Measurements from ENCODE around the gene CRYGB.
A peak's percentile ranks its signal among the peaks of the same experiment; 100 is the strongest.

CRYGB gene

GRCh38 chr2:208146006-208146405 is at the start of gene CRYGB:
Gene CRYGB, minus strand, starts transcription at chr2:208146158. Its CDS starts 38 bp downstream, at chr2:208146120.
- DNase-seq (ENCODE audit: low read depth): no peak

- DNase-seq (ENCODE audit: low read depth): no peak
Observed at GRCh38 chr2:208195531-208195930, 49.6 kb upstream of the CRYGB start.

- DNase-seq (ENCODE audit: low read depth): no peak
Observed at GRCh38 chr2:208192611-208193236, 46.8 kb upstream of the CRYGB start.

GRCh38 chr2:208189810-208190503 is 44.0 kb upstream of the CRYGB start, which contains the start of gene C2orf80:
Gene C2orf80, minus strand, starts transcription at chr2:208190030. Its CDS starts 3,044 bp downstream, at chr2:208186986.
- no peak for DNase-seq (ENCODE audit: low read depth)

GRCh38 chr2:208189069-208189809 is 43.3 kb upstream of the CRYGB start:
- DNase-seq (ENCODE audit: low read depth): no peak

GRCh38 chr2:208186893-208187292 is 40.9 kb upstream of the CRYGB start:
- no peak for DNase-seq (ENCODE audit: low read depth)

- no peak for DNase-seq (ENCODE audit: low read depth)
Observed at GRCh38 chr2:208186465-208186864, 40.5 kb upstream of the CRYGB start.

GRCh38 chr2:208183972-208184705 is 38.2 kb upstream of the CRYGB start:
- no peak for DNase-seq (ENCODE audit: low read depth)

- DNase-seq (ENCODE audit: low read depth): no peak
Observed at GRCh38 chr2:208183526-208183925, 37.6 kb upstream of the CRYGB start.

- DNase-seq (ENCODE audit: low read depth): no peak
Observed at GRCh38 chr2:208182835-208183234, 36.9 kb upstream of the CRYGB start.

GRCh38 chr2:208179028-208179609 is 33.2 kb upstream of the CRYGB start:
- no peak for DNase-seq (ENCODE audit: low read depth)

- DNase-seq (ENCODE audit: low read depth): no peak
Observed at GRCh38 chr2:208175840-208176153, 29.8 kb upstream of the CRYGB start.

- peak; percentile 2 for DNase-seq (ENCODE audit: low read depth)
Observed at GRCh38 chr2:208175069-208175839, 29.3 kb upstream of the CRYGB start.

GRCh38 chr2:208174144-208174543 is 28.2 kb upstream of the CRYGB start:
- DNase-seq (ENCODE audit: low read depth): no peak

- DNase-seq (ENCODE audit: low read depth): no peak
Observed at GRCh38 chr2:208172125-208172524, 26.2 kb upstream of the CRYGB start.

- DNase-seq (ENCODE audit: low read depth): no peak
Observed at GRCh38 chr2:208164951-208165755, 19.2 kb upstream of the CRYGB start.

- DNase-seq (ENCODE audit: low read depth): no peak
Observed at GRCh38 chr2:208163489-208163888, 17.5 kb upstream of the CRYGB start, which contains the start of gene CRYGA. Gene CRYGA, minus strand, starts transcription at chr2:208163589. Its CDS starts 33 bp downstream, at chr2:208163556.

- DNase-seq (ENCODE audit: low read depth): no peak
Observed at GRCh38 chr2:208156439-208156838, 10.5 kb upstream of the CRYGB start.

GRCh38 chr2:208153156-208153555 is 7.2 kb upstream of the CRYGB start:
- DNase-seq (ENCODE audit: low read depth): no peak

GRCh38 chr2:208150956-208151355 is 5.0 kb upstream of the CRYGB start:
- no peak for DNase-seq (ENCODE audit: low read depth)

Measured in T-helper 22 cell (primary cell).